Astrocyte (in vitro differentiated cells and primary cell): ENCODE measurements around the gene CHD3.

Source experiments
- CTCF ChIP-seq: IDR thresholded peaks from 2 replicates; pipeline ENCODE4 v1.5.1; 2011; ENCODE audit warnings: low read depth, mild to moderate bottlenecking, inconsistent platforms, low read length, moderate library complexity; ENCODE audit not compliant: insufficient read depth
- EZH2 ChIP-seq: IDR thresholded peaks from 2 replicates; pipeline ENCODE4 v1.6.1; 2012; ENCODE audit warnings: mild to moderate bottlenecking, low read length, inconsistent platforms; ENCODE audit not compliant: insufficient read depth

DNA sequence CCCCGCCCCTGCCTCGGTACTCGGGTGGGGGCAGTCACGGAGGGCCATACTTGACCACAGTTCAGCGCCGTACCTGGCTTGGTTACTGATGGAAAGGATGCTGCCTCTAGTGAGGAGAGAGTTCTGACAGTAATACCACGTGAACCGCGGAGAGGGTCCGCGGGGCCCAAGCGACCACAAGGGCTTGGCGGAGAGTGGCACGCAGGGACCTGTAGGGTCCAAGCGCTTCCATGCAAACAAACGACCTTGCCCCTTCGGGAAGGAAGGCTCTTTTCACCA lies 45.4 kb upstream of the CHD3 start:
- no peak for TF ChIP-seq CTCF
- TF ChIP-seq EZH2 = no peak
